HCEC 1CT (cell line): ENCODE results near the gene LASP1NB.
A peak's percentile ranks its signal among the peaks of the same experiment; 100 is the strongest.
"Not testable (repeated sequence)": the region's sequence is repeated elsewhere in the genome, so short reads cannot be mapped to it uniquely, and the experiment has no call there.

Experiments
- DNase-seq: peaks from one replicate; pipeline ENCODE4 v3.0.0-alpha.2; 2017

LASP1NB gene

GRCh38 chr17:38897671-38898290, 27.6 kb upstream of the LASP1NB start:
- DNase-seq = no peak

DNA sequence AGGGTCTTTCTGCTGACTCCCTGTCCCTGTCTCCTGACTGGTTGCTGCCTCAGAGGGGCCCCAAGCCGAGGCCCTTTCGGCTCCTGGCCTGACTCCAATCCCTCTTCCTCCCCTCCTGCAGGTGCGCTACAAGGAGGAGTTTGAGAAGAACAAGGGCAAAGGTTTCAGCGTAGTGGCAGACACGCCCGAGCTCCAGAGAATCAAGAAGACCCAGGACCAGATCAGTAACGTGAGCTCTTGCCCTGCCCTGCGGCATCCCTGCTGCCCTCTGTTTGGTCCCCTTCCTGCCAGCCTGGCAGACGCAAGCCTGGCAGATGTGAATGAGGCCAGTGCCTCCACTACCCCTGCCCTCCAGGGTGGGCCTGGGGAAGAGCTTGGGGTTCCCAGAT, 27.1 kb upstream of the LASP1NB start:
- no peak for DNase-seq

DNA sequence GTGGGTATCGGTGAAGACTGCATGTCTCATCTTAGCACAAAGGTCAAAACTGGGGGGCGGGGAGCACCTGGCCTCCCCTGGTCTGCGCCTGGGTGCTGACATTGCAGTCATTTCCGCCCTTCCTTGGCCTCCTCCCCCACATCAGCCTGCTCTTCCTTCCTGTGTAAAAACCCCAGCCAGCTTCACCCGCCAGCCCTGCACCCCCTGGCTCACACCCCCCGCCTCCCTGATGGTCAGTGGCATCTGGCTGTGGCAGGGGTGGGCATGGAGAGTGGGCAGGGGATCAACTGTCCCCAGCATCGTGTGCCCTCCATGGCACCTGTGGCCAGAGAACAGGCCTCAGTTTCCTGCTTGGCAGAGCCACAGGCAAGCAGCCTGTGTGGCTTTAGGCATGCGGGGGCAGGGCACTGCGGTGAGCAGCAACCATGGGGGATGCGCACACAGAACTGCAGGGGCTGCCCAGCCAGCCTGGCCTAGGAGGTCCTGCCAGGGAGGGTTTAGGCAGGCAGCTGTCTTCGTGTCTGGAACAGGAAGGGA, 26.5 kb upstream of the LASP1NB start:
- no peak for DNase-seq

GRCh38 chr17:38899421-38899820, 26.0 kb upstream of the LASP1NB start:
- DNase-seq = no peak

- DNase-seq = peak; percentile 96
These were observed 24.3 kb upstream of the LASP1NB start for GRCh38 chr17:38900978-38901656.

- no peak for DNase-seq
These were observed 22.0 kb upstream of the LASP1NB start for GRCh38 chr17:38903404-38903803.

DNA sequence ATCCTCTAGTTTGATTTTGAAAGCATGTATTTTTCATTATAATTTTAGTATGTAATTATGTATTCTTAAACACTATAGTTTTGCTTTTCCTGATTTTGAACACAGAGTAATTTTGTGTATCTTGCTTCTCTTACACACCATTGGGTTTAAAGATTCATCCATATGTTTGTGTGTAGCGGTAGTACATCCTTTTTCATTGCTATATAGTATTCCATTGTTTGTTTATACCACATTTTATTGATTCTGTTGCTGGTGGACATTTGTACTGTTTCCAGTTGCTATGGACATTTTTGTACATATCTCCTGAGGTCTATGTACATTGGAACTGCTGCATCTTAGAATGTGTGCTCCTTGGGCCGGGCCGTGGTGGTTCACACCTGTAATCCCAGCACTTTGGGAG, 20.5 kb upstream of the LASP1NB start:
- DNase-seq = no peak

GRCh38 chr17:38905375-38905774, 20.0 kb upstream of the LASP1NB start:
- DNase-seq = no peak

DNA sequence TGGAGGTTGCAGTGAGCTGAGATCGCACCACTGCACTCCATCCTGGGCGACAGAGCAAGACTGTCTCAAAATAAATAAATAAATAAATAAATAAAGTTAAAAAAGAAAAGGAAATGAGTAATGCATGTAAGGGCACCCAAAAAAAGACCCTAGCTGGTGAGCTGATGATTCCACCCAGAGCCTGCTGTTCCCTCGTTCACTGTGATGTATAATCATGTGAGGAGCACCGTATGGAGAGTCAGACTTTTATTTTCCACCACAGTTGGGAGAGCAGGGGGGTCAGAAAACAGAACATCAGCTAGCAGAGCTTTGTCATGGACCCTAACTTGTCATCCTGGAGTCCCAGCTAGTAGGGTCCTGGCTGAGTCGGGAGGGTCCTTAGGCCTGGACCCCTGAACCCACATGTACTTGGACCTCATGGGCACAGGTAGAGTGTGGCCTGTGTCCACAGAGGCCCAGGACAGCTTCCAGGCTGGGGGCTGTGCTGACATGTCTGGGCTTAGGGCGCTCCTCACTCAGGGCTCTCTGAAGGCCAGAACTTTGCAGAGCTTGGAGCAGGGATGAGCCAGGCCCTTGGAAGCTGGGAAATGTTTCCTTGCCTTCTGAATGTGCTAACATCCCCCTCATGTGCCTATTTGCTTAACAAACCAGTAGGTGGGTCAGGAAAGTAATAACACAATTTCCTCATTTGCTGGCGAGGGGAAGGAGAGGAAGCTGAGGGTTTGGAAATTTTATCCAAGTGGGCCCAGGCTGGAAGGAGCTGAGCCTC, 18.8 kb upstream of the LASP1NB start:
- DNase-seq = peak; percentile 53

GRCh38 chr17:38907930-38908675, 17.3 kb upstream of the LASP1NB start:
- no peak for DNase-seq

DNA sequence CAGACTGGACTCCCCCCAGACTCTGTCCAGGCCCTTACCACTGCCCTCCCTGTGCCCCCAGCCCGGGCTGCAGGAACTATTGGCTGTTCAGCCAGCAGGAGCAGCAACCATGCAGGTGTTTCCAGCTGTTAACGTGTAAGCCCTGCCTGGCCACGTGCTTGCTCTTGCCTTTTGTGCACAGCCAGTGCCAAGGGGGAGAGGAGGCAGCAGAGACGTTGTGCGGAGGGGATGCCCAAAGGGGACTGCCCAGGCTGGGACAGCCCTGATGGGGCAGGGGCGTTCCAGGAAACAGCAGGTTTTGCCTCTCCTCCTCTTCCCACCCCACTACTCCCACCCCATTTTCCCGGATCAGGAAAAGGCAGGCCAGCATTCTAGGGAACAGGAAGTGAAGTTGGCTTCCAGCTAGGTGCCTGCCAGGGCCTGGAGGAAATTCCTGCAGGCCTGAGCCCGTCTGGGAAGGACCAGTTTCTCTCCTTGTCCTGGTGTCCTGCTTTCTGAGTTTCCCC, 16.7 kb upstream of the LASP1NB start:
- DNase-seq = no peak

- no peak for DNase-seq
These were observed 15.1 kb upstream of the LASP1NB start for GRCh38 chr17:38910325-38910724.

- DNase-seq = no peak
These were observed 14.2 kb upstream of the LASP1NB start for GRCh38 chr17:38911081-38911730.

- DNase-seq = not testable (repeated sequence)
These were observed 13.7 kb upstream of the LASP1NB start for GRCh38 chr17:38911731-38912081.

- DNase-seq = no peak
These were observed 13.1 kb upstream of the LASP1NB start for GRCh38 chr17:38912221-38912813.

GRCh38 chr17:38914741-38915638, 10.4 kb upstream of the LASP1NB start:
- DNase-seq = no peak

- no peak for DNase-seq
These were observed 9.8 kb upstream of the LASP1NB start for GRCh38 chr17:38915639-38915995.

GRCh38 chr17:38916771-38917170, 8.6 kb upstream of the LASP1NB start:
- DNase-seq = no peak

- DNase-seq = no peak
These were observed 8.2 kb upstream of the LASP1NB start for GRCh38 chr17:38917259-38917658.

DNA sequence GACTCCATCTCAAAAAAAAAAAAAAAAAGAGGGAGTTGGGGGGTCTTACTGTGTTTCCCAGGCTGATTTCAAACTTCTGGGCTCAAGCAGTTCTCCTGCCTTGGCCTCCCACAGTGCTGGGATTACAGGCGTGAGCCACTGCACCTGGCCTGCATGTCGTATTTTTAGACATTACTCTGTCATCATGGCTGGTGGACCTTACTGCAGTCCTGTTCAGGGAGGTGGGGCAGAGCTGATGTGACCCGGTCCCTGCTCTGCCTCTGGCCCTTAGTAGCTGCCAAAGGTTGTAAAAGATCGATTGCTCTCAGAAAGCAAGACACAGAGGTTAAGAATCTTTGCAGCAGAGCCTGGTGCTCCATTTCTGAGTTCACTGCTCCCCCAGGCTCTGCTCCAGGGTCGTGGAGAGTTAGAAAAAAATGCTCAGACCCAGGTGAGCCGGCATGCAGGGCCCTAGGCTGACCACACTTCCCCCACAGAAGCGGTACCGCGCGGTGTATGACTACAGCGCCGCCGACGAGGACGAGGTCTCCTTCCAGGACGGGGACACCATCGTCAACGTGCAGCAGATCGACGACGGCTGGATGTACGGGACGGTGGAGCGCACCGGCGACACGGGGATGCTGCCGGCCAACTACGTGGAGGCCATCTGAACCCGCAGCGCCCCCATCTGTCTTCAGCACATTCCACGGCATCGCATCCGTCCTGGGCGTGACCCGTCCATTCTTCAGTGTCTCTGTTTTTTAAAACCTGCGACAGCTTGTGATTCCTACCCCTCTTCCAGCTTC, 7.1 kb upstream of the LASP1NB start:
- DNase-seq = no peak
